Measurements from ENCODE around the gene HACE1.

DNA sequence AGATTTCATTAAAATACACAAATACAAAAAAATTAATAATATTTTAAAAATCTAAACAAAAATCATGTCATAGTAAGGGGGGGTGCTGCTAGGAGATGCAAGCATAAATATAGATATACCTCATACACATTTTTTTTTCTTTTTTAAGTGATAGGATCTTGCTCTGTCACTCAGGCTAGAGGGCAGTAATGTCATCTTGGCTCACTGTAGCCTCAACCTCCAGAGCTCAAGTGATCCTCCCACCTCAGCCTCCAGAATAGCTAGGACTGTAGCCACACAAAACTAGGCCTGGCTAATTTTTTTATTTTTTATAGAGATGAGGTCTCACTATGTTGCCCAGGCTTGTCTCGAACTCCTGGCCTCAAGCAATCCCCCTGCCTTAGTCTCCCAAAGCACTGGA lies 90.8 kb downstream of the HACE1 start:
- TF ChIP-seq, protein P1, sequence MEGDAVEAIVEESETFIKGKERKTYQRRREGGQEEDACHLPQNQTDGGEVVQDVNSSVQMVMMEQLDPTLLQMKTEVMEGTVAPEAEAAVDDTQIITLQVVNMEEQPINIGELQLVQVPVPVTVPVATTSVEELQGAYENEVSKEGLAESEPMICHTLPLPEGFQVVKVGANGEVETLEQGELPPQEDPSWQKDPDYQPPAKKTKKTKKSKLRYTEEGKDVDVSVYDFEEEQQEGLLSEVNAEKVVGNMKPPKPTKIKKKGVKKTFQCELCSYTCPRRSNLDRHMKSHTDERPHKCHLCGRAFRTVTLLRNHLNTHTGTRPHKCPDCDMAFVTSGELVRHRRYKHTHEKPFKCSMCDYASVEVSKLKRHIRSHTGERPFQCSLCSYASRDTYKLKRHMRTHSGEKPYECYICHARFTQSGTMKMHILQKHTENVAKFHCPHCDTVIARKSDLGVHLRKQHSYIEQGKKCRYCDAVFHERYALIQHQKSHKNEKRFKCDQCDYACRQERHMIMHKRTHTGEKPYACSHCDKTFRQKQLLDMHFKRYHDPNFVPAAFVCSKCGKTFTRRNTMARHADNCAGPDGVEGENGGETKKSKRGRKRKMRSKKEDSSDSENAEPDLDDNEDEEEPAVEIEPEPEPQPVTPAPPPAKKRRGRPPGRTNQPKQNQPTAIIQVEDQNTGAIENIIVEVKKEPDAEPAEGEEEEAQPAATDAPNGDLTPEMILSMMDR (IDR thresholded peaks at IDR 0.05; ENCODE audit: low read depth, low read length): no peak
- TF ChIP-seq POLR2A (IDR thresholded peaks at IDR 0.05; ENCODE audit: extremely low read depth, insufficient read length): no peak
- TF ChIP-seq, protein P2, sequence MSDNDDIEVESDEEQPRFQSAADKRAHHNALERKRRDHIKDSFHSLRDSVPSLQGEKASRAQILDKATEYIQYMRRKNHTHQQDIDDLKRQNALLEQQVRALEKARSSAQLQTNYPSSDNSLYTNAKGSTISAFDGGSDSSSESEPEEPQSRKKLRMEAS (IDR thresholded peaks at IDR 0.05; ENCODE audit: low read depth, low read length): no peak

Data from NB4 (cell line).